Measurements from ENCODE around the gene NACC2. TPM values are rescaled to one million over a fixed set of nuclear protein-coding genes. Genes with fewer than 3 reads are reported as not detected.
A peak's percentile ranks its signal among the peaks of the same experiment; 100 is the strongest.

NACC2 gene
- total and polyA plus RNA-seq, 9 of the 15 experiments (the other 6 are each of a cell fraction or from before 2014, with no cell fraction given), result 0.70 to 25.1 (median 5.6) TPM

DNA sequence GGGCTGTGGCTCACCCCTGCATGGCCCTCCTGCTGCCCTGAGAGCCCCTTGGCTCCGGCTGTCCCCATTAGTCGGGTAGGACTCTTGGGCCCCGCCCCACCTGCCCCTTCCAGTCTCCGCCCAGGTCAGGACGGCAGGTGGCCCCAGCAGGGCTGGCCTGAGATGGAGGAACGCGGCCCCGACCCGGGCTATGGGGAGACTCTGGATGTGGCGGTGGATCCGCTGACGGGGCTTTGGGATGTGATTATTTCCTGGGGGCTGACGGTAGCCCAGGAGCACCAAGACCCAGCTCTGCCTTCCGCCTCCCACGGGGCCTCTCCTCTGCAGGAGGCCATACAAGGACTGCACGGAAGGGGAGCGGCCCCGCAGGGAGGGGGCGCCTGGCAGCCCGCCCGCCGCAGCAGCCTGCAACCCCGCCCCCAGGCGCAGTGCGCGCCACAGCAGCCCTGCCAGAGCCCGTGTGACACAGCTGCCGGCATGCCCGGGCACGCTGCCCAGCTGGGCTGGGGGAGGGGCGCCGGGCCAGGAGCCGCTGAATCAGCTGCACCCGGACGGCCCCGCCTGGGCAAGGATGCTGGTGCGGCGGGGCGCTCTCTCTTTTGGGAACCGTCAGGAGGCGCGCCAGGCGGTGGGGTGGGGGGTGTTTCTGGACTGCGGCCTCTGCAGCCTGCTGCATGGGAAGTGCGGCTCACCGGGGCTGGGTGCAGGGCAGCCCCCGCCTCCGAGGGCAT lies 14.4 kb upstream of the NACC2 start (continued):
- TF ChIP-seq, protein P1, sequence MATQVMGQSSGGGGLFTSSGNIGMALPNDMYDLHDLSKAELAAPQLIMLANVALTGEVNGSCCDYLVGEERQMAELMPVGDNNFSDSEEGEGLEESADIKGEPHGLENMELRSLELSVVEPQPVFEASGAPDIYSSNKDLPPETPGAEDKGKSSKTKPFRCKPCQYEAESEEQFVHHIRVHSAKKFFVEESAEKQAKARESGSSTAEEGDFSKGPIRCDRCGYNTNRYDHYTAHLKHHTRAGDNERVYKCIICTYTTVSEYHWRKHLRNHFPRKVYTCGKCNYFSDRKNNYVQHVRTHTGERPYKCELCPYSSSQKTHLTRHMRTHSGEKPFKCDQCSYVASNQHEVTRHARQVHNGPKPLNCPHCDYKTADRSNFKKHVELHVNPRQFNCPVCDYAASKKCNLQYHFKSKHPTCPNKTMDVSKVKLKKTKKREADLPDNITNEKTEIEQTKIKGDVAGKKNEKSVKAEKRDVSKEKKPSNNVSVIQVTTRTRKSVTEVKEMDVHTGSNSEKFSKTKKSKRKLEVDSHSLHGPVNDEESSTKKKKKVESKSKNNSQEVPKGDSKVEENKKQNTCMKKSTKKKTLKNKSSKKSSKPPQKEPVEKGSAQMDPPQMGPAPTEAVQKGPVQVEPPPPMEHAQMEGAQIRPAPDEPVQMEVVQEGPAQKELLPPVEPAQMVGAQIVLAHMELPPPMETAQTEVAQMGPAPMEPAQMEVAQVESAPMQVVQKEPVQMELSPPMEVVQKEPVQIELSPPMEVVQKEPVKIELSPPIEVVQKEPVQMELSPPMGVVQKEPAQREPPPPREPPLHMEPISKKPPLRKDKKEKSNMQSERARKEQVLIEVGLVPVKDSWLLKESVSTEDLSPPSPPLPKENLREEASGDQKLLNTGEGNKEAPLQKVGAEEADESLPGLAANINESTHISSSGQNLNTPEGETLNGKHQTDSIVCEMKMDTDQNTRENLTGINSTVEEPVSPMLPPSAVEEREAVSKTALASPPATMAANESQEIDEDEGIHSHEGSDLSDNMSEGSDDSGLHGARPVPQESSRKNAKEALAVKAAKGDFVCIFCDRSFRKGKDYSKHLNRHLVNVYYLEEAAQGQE (IDR thresholded peaks at IDR 0.05; ENCODE audit: borderline replicate concordance), result 0 out of 2 replicates have a peak, but pooled peaks have one; percentile 4
- TF ChIP-seq, protein P1 (CRISPR knock-in tag; IDR thresholded peaks at IDR 0.05; ENCODE audit: low read depth), result no peak
- TF ChIP-seq, protein P2, sequence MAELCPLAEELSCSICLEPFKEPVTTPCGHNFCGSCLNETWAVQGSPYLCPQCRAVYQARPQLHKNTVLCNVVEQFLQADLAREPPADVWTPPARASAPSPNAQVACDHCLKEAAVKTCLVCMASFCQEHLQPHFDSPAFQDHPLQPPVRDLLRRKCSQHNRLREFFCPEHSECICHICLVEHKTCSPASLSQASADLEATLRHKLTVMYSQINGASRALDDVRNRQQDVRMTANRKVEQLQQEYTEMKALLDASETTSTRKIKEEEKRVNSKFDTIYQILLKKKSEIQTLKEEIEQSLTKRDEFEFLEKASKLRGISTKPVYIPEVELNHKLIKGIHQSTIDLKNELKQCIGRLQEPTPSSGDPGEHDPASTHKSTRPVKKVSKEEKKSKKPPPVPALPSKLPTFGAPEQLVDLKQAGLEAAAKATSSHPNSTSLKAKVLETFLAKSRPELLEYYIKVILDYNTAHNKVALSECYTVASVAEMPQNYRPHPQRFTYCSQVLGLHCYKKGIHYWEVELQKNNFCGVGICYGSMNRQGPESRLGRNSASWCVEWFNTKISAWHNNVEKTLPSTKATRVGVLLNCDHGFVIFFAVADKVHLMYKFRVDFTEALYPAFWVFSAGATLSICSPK (IDR thresholded peaks at IDR 0.05; ENCODE audit: borderline replicate concordance), result no peak
- TF ChIP-seq SAFB (IDR thresholded peaks at IDR 0.05; ENCODE audit: borderline replicate concordance, low read depth, low read length) (peak; percentile 60; the same call in 1 of the 2 replicates), ZBTB17 (CRISPR knock-in tag; IDR thresholded peaks at IDR 0.05) (0 out of 2 replicates have a peak, but pooled peaks have one; percentile 43), TOE1 (IDR thresholded peaks at IDR 0.05; ENCODE audit: borderline replicate concordance) (peak; percentile 13; the same call in 1 of the 2 replicates), TOE1 (CRISPR knock-in tag; IDR thresholded peaks at IDR 0.05; ENCODE audit: borderline replicate concordance, low read depth) (no peak), TBP (optimal IDR thresholded peaks at IDR 0.05; ENCODE audit: low read depth, low read length) (peak; percentile 35), RFX5 (IDR thresholded peaks at IDR 0.05; ENCODE audit: low read depth, low read length) (no peak)
- TF ChIP-seq, protein P3, sequence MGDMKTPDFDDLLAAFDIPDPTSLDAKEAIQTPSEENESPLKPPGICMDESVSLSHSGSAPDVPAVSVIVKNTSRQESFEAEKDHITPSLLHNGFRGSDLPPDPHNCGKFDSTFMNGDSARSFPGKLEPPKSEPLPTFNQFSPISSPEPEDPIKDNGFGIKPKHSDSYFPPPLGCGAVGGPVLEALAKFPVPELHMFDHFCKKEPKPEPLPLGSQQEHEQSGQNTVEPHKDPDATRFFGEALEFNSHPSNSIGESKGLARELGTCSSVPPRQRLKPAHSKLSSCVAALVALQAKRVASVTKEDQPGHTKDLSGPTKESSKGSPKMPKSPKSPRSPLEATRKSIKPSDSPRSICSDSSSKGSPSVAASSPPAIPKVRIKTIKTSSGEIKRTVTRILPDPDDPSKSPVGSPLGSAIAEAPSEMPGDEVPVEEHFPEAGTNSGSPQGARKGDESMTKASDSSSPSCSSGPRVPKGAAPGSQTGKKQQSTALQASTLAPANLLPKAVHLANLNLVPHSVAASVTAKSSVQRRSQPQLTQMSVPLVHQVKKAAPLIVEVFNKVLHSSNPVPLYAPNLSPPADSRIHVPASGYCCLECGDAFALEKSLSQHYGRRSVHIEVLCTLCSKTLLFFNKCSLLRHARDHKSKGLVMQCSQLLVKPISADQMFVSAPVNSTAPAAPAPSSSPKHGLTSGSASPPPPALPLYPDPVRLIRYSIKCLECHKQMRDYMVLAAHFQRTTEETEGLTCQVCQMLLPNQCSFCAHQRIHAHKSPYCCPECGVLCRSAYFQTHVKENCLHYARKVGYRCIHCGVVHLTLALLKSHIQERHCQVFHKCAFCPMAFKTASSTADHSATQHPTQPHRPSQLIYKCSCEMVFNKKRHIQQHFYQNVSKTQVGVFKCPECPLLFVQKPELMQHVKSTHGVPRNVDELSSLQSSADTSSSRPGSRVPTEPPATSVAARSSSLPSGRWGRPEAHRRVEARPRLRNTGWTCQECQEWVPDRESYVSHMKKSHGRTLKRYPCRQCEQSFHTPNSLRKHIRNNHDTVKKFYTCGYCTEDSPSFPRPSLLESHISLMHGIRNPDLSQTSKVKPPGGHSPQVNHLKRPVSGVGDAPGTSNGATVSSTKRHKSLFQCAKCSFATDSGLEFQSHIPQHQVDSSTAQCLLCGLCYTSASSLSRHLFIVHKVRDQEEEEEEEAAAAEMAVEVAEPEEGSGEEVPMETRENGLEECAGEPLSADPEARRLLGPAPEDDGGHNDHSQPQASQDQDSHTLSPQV (IDR thresholded peaks at IDR 0.05), result no peak
- TF ChIP-seq, protein P4, sequence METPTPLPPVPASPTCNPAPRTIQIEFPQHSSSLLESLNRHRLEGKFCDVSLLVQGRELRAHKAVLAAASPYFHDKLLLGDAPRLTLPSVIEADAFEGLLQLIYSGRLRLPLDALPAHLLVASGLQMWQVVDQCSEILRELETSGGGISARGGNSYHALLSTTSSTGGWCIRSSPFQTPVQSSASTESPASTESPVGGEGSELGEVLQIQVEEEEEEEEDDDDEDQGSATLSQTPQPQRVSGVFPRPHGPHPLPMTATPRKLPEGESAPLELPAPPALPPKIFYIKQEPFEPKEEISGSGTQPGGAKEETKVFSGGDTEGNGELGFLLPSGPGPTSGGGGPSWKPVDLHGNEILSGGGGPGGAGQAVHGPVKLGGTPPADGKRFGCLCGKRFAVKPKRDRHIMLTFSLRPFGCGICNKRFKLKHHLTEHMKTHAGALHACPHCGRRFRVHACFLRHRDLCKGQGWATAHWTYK (CRISPR knock-in tag; IDR thresholded peaks at IDR 0.05), result 0 out of 2 replicates have a peak, but pooled peaks have one; percentile 19

Measured in K562 (cell line).